Stimulated activated CD8-positive, alpha-beta memory T cell treated with anti-CD3 and anti-CD28 coated beads, Interleukin-15, amount 100 ng/mL, for 24 hours (primary cell): ENCODE results near the gene TMEM179B.
A peak's percentile ranks its signal among the peaks of the same experiment; 100 is the strongest.

ENCODE experiments used
- DNase-seq: peaks from one replicate; pipeline ENCODE4 v3.0.0-alpha.2; 2020; ENCODE audit warnings: low read depth

TMEM179B gene

GRCh38 chr11:62832336-62833234 lies 45.4 kb downstream of the TMEM179B start, which contains the start of gene TEX54:
Gene TEX54, minus strand, starts transcription at chr11:62832841.
- no peak for DNase-seq

GRCh38 chr11:62835336-62835735 lies 48.1 kb downstream of the TMEM179B start:
- DNase-seq: no peak

GRCh38 chr11:62839050-62839945 lies 52.1 kb downstream of the TMEM179B start, which contains the start of gene WDR74:
Gene WDR74, minus strand, starts transcription at chr11:62839590. Its CDS starts 20 bp downstream, at chr11:62839570.
- DNase-seq: peak; percentile 80
